HEK293T (cell line): ENCODE data around the gene ATOH8.

Source experiments
- CTCF ChIA-PET: fragments of 350-600 bp; formaldehyde crosslinking; extraction: SDS; loops from one replicate; lab custom pipeline; 2021; ENCODE audit warnings: antibody characterized with exemption, inconsistent platforms; lab: Yijun Ruan, JAX
- POLR2A ChIA-PET: fragments of 350-600 bp; formaldehyde crosslinking; extraction: SDS; loops from one replicate; lab custom pipeline; 2020; ENCODE audit warnings: antibody characterized with exemption, inconsistent platforms; lab: Yijun Ruan, JAX
- DNase-seq: peaks from one replicate; pipeline ENCODE4 v3.0.0; 2012; ENCODE audit warnings: mixed read lengths; ENCODE audit errors: extremely low spot score
- ARNT ChIP-seq: fragments of 450-650 bp; IDR thresholded peaks from 2 replicates; pipeline ENCODE4 v1.6.1; 2017; ENCODE audit warnings: mild to moderate bottlenecking
- BHLHE40 ChIP-seq: fragments of 450-650 bp; IDR thresholded peaks from 2 replicates; pipeline ENCODE4 v1.6.1; 2016; ENCODE audit warnings: mild to moderate bottlenecking, moderate library complexity, borderline replicate concordance
- CTBP1 ChIP-seq: fragments of 450-650 bp; IDR thresholded peaks from 2 replicates; pipeline ENCODE4 v1.6.1; 2016; ENCODE audit warnings: borderline replicate concordance
- ELF4 ChIP-seq: fragments of 450-650 bp; IDR thresholded peaks from 2 replicates; pipeline ENCODE4 v1.6.1; 2017; ENCODE audit warnings: antibody characterized with exemption
- FOXA1 ChIP-seq: fragments of 450-650 bp; IDR thresholded peaks from 2 replicates; pipeline ENCODE4 v1.6.1; 2016; ENCODE audit warnings: mild to moderate bottlenecking
- FOXK2 ChIP-seq: fragments of 450-650 bp; IDR thresholded peaks from 2 replicates; pipeline ENCODE4 v1.6.1; 2016; ENCODE audit warnings: mild to moderate bottlenecking
- FOXM1 ChIP-seq: fragments of 450-650 bp; IDR thresholded peaks from 2 replicates; pipeline ENCODE4 v1.6.1; 2017; ENCODE audit warnings: mild to moderate bottlenecking, borderline replicate concordance
- HDGF ChIP-seq: fragments of 450-650 bp; IDR thresholded peaks from 2 replicates; pipeline ENCODE4 v1.6.1; 2017; ENCODE audit warnings: antibody characterized with exemption, borderline replicate concordance
- L3MBTL2 ChIP-seq: fragments of 450-650 bp; conservative IDR thresholded peaks from 2 replicates; pipeline ENCODE4 v1.6.1; 2016; ENCODE audit warnings: mild to moderate bottlenecking
- LEF1 ChIP-seq: fragments of 450-650 bp; IDR thresholded peaks from 2 replicates; pipeline ENCODE4 v1.6.1; 2017; ENCODE audit warnings: mild to moderate bottlenecking, borderline replicate concordance
- NFRKB ChIP-seq: fragments of 450-650 bp; IDR thresholded peaks from 2 replicates; pipeline ENCODE4 v1.6.1; 2016; ENCODE audit warnings: mild to moderate bottlenecking, moderate library complexity
- SP1 ChIP-seq: fragments of 450-650 bp; IDR thresholded peaks from 2 replicates; pipeline ENCODE4 v1.6.1; 2017
- SUZ12 ChIP-seq: fragments of 450-650 bp; IDR thresholded peaks from 2 replicates; pipeline ENCODE4 v1.6.1; 2016; ENCODE audit warnings: mild to moderate bottlenecking
- TARDBP ChIP-seq: fragments of 450-650 bp; IDR thresholded peaks from 2 replicates; pipeline ENCODE4 v1.6.1; 2016
- ZNF384 ChIP-seq: fragments of 450-650 bp; IDR thresholded peaks from 2 replicates; pipeline ENCODE4 v1.6.1; 2016
- TF ChIP-seq, protein P1 (sequence below): fragments of 450-650 bp; IDR thresholded peaks from 2 replicates; pipeline ENCODE4 v1.6.1; 2016

Gene ATOH8

DNA sequence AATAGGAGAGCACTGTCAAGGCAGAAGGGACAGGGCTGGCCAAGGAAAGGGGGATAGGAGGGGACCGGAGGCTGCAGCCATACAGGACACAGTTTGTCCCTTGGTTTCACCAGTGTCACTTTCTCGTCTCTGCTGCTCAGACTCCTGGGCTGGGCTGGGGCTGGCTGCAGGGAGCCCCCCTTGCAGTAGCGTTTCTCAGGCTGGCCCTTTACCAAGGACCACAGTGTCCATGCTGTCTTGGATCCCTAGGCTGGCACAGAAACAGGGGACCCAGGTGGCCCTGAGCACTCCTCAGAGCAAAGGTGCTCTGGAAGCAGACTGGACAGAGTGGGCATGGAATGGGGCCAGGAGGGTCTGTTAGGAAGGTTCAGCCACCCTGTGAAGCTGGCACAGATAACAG, 34.8 kb downstream of the ATOH8 start:
- TF ChIP-seq, protein P1, sequence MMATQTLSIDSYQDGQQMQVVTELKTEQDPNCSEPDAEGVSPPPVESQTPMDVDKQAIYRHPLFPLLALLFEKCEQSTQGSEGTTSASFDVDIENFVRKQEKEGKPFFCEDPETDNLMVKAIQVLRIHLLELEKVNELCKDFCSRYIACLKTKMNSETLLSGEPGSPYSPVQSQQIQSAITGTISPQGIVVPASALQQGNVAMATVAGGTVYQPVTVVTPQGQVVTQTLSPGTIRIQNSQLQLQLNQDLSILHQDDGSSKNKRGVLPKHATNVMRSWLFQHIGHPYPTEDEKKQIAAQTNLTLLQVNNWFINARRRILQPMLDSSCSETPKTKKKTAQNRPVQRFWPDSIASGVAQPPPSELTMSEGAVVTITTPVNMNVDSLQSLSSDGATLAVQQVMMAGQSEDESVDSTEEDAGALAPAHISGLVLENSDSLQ = no peak
- TF ChIP-seq CTBP1 (no peak), NFRKB (no peak), LEF1 (no peak), SP1 (no peak), FOXM1 (no peak), HDGF (no peak), ELF4 (no peak), BHLHE40 (no peak), FOXK2 (no peak), TARDBP (no peak), ZNF384 (no peak), ARNT (no peak)
- ChIA-PET POLR2A (no interaction called here), CTCF (no interaction called here)
- no peak for DNase-seq

DNA sequence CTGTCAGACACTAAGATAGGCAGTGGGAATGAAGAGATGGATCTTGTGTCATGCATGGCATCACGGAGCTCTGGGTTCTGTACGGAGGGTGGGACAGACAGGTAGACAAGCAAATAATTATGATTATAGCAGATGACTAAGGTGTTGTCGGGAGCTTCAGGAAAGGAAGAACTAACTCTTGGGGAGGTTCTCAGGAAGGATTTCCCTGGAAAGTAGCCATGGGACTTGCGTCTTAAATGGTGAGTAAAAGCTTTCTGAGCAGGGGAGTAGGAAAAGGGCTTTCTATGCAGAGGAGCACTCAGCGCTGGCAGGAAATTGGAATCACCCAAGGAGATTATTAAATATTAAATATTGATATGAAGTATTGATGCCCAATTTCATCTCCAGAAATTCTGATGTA, 35.5 kb downstream of the ATOH8 start:
- CTCF ChIA-PET = interaction anchor here (0.7 kb wide), 1 partner anchor 27 kb away, joined by 3 read pairs; no protein-coding TSS in a partner anchor

DNA sequence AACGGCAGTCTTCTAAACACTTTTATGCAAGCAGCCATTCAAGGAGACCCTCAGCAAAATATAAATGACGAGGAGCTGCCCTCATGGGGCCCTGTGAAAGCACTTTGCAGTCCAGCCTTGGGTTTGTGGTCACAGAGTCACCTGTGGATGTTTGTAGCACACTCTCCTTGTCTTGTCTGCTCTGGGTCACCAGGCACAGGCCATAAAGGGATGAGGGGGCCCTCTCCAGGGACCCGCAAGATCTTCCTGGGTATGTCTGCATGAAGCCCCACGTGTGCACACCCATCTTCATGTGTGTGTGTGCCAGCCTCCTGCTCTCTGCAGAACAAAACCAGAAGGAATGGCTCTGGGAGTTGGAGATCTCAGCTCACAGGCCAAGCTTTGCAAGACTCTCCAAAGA, 36.2 kb downstream of the ATOH8 start:
- ChIA-PET CTCF (interaction anchor here (1.4 kb wide), 1 partner anchor 24 kb away, joined by 4 read pairs; no protein-coding TSS in a partner anchor), POLR2A (no interaction called here)
- DNase-seq = no peak
- TF ChIP-seq FOXA1 (no peak), HDGF (no peak), SUZ12 (no peak), CTBP1 (no peak), ELF4 (no peak), SP1 (no peak), FOXM1 (no peak), TARDBP (no peak), NFRKB (no peak), ZNF384 (no peak), FOXK2 (no peak), BHLHE40 (no peak), ARNT (no peak), LEF1 (no peak), L3MBTL2 (no peak)
- TF ChIP-seq, protein P1 = no peak

More for the DNA sequence above, 35.5 kb downstream of the ATOH8 start:
- POLR2A ChIA-PET = no interaction called here
- DNase-seq = no peak
- TF ChIP-seq BHLHE40 (no peak), CTBP1 (no peak), TARDBP (no peak), ARNT (no peak), ELF4 (no peak), HDGF (no peak), FOXA1 (no peak), FOXK2 (no peak), L3MBTL2 (no peak), NFRKB (no peak), LEF1 (no peak), ZNF384 (no peak), FOXM1 (no peak), SP1 (no peak)
- TF ChIP-seq, protein P1 = no peak

DNA sequence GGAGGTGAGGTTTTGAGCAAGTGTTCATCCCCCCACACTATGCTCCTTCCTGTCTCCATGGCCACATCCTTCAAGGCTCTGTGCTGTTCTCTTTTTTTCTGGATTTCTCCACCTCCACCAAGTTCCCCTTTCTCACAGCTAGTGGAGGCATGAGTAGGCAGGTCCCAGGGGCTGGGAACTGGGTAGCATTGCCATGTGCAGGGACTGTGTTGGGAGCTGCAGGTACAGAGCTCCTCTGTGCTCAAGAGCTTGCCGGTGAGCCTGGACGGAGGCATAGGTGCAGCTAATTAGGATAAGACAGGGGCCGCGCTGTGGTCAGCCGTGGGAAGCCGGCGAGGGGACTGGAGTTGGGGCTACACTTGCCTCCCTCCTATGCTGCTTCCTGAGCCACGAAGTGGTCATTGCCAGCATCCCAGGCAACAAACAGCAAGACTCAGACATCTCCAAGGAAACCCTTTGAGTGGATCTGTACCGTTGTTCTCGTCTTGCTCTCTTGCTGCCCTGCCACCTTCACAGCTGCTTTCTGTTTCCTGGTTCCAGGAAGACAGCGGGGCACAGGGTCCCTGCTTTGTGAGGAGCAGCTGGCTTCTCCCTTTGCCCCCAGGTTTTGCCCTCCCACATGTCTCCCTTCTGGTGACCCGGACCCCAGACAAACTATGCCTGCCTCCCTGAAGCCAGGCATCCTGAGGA, 36.9 kb downstream of the ATOH8 start:
- CTCF ChIA-PET = interaction anchor here (1.4 kb wide), 1 partner anchor 23 kb away, joined by 4 read pairs; no protein-coding TSS in a partner anchor
- no peak for DNase-seq
- TF ChIP-seq FOXA1 = no peak
- no peak for TF ChIP-seq L3MBTL2
- TF ChIP-seq ELF4 = no peak
- no peak for TF ChIP-seq ARNT
- TF ChIP-seq FOXK2 = no peak
- no peak for TF ChIP-seq CTBP1
- no peak for TF ChIP-seq HDGF
- no peak for TF ChIP-seq SP1
- TF ChIP-seq NFRKB = no peak
- POLR2A ChIA-PET = no interaction called here

DNA sequence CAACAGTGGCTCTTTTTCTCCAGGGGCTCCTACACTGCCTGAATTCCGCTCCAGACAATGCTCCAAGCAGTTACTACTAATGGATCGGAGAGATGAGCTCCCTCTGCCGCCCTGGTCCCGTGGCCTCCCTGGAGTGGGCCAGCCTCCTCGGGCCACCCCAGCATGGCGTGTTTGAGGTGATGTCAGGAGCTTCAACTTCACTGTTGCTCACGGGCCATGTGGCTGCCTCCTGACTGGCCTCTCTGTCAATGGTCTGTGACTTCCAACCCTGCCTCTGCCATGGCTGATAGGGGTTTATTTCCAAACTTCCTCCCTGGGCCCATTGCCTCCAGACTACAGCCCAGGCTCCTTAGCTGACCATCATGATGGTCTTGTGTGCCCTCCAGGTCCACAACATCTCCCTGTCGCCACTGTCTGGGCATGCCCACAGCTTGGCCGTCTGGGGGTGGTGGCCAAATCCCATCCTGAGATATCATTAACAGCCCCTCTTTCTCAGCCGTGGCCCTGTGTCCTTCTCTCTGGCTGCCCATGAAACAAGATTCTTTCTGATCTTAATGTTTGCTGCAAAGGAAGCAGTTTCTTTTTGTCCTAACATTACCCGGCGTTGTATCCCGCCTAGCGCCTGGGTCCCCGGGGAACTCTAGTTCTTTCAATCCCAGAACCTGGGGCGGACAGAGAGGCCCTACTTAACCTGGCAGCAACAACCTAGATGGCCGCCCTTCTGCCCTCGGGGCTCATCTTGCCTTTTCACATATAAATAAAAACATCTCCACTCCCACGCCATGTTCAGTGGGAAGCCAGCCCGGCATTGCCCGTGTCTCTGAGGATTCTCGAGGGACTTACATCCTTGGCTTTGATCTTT, 38.1 kb downstream of the ATOH8 start:
- no peak for TF ChIP-seq SP1
- no peak for TF ChIP-seq BHLHE40
- no peak for TF ChIP-seq NFRKB
- TF ChIP-seq L3MBTL2 = no peak
- TF ChIP-seq TARDBP = no peak
- TF ChIP-seq FOXK2 = no peak
- no peak for TF ChIP-seq ELF4
- no peak for TF ChIP-seq LEF1
- TF ChIP-seq CTBP1 = no peak
- no peak for TF ChIP-seq FOXA1
- POLR2A ChIA-PET = no interaction called here
- no peak for DNase-seq
- CTCF ChIA-PET = no interaction called here
